HepG2 (cell line): ENCODE measurements around the gene C14orf180. TPM values are rescaled to one million over a fixed set of nuclear protein-coding genes. Genes with fewer than 3 reads are reported as not detected.

ENCODE experiments used
- ATF6 ChIP-seq: sonication (generic); formaldehyde crosslinking; conservative IDR thresholded peaks from 2 replicates; pipeline ENCODE4 v1.4.0; 2020; ENCODE audit warnings: missing genetic modification reagents
- ATF7-NPFF ChIP-seq: sonication (generic); formaldehyde crosslinking; IDR thresholded peaks from 2 replicates; pipeline ENCODE4 v1.8.1; 2023; ENCODE audit warnings: mild to moderate bottlenecking, low read depth, missing genetic modification reagents, moderate library complexity
- E2F1 ChIP-seq: sonication (generic); formaldehyde crosslinking; IDR thresholded peaks from 2 replicates; pipeline ENCODE4 v1.5.0; 2020; ENCODE audit warnings: missing genetic modification reagents
- ELF1 ChIP-seq: sonication (generic); formaldehyde crosslinking; IDR thresholded peaks from 2 replicates; pipeline ENCODE4 v1.4.0; 2020; ENCODE audit warnings: missing genetic modification reagents
- HNRNPUL1 ChIP-seq: fragments of 200-400 bp; formaldehyde crosslinking; IDR thresholded peaks from 2 replicates; pipeline ENCODE4 v1.6.1; 2017; ENCODE audit warnings: low read depth, mild to moderate bottlenecking, low read length, moderate library complexity
- LRRFIP1 ChIP-seq: sonication (generic); formaldehyde crosslinking; conservative IDR thresholded peaks from 2 replicates; pipeline ENCODE4 v1.4.0; 2020; ENCODE audit warnings: missing genetic modification reagents
- MXD4 ChIP-seq: IDR thresholded peaks from 2 replicates; pipeline ENCODE4 v1.6.1; 2016; ENCODE audit warnings: mild to moderate bottlenecking, missing biosample characterization, missing genetic modification reagents
- NCOA1 ChIP-seq: sonication (generic); formaldehyde crosslinking; IDR thresholded peaks from 2 replicates; pipeline ENCODE4 v1.9.0; 2021; ENCODE audit warnings: missing genetic modification reagents
- NFE2L2 ChIP-seq: fragments of 150-350 bp; IDR thresholded peaks from 2 replicates; pipeline ENCODE4 v1.6.1; 2014; ENCODE audit warnings: low read length
- NFYC ChIP-seq: IDR thresholded peaks from 2 replicates; pipeline ENCODE4 v1.6.1; 2016; ENCODE audit warnings: missing genetic modification reagents, missing compliant biosample characterization
- PRPF4 ChIP-seq: fragments of 200-400 bp; formaldehyde crosslinking; IDR thresholded peaks from 2 replicates; pipeline ENCODE4 v1.6.1; 2016; ENCODE audit warnings: low read length, low read depth; ENCODE audit not compliant: poor library complexity, severe bottlenecking
- ZBTB26 ChIP-seq: IDR thresholded peaks from 2 replicates; pipeline ENCODE4 v1.6.1; 2016; ENCODE audit warnings: missing compliant biosample characterization, missing genetic modification reagents, borderline replicate concordance
- ZBTB7A ChIP-seq: sonication (generic); formaldehyde crosslinking; IDR thresholded peaks from 2 replicates; pipeline ENCODE4 v1.8.0; 2022; ENCODE audit warnings: mild to moderate bottlenecking, missing genetic modification reagents
- ZNF136 ChIP-seq: sonication (generic); formaldehyde crosslinking; IDR thresholded peaks from 2 replicates; pipeline ENCODE4 v1.8.1; 2022; ENCODE audit warnings: low read depth, mild to moderate bottlenecking, moderate library complexity, missing genetic modification reagents
- ZNF761 ChIP-seq: sonication (generic); formaldehyde crosslinking; conservative IDR thresholded peaks from 2 replicates; pipeline ENCODE4 v1.4.0; 2020; ENCODE audit warnings: mild to moderate bottlenecking, missing genetic modification reagents
- ZSCAN9 ChIP-seq: IDR thresholded peaks from 2 replicates; pipeline ENCODE4 v1.6.1; 2016; ENCODE audit warnings: borderline replicate concordance
- polyA plus RNA-seq, 8 experiments: library from polyadenylated mRNA; depleted of rRNA in 3 of 8; stranded (reverse) in 7 of 8; unstranded in 1 of 8; fragments of >200 nt; fragmentation: Illumina TruSeq in 4 of 8; extraction: Trizol in 4 of 8; gene quantifications; 2 replicates each; pipeline versions ENCODE4 v1.2.1 to v1.2.3, GENCODE V29; 2011 to 2016; ENCODE audit warnings: low read depth in 4 of 8, missing spikeins in 1 of 8, mixed read lengths in 1 of 8; ENCODE audit not compliant: insufficient read depth in 1 of 8
- total RNA-seq, 5 experiments: library from RNA; depleted of rRNA; stranded (reverse); fragments of >200 nt; fragmentation: Illumina TruSeq; extraction: Trizol; gene quantifications; 2 replicates each; pipeline ENCODE4 v1.2.3, GENCODE V29; 2016; ENCODE audit warnings: low read depth in 1 of 5
- TF ChIP-seq, protein P1 (sequence below): sonication (generic); formaldehyde crosslinking; IDR thresholded peaks from 2 replicates; pipeline ENCODE4 v1.4.0; 2020; ENCODE audit warnings: missing genetic modification reagents, borderline replicate concordance
- TF ChIP-seq, protein P2 (sequence below): IDR thresholded peaks from 2 replicates; pipeline ENCODE4 v1.6.1; 2012; ENCODE audit warnings: inconsistent platforms

Gene C14orf180
- total and polyA plus RNA-seq, 2 of the 13 experiments (the other 11 are each of a cell fraction or from before 2014, with no cell fraction given), result not detected

- TF ChIP-seq, protein P1, sequence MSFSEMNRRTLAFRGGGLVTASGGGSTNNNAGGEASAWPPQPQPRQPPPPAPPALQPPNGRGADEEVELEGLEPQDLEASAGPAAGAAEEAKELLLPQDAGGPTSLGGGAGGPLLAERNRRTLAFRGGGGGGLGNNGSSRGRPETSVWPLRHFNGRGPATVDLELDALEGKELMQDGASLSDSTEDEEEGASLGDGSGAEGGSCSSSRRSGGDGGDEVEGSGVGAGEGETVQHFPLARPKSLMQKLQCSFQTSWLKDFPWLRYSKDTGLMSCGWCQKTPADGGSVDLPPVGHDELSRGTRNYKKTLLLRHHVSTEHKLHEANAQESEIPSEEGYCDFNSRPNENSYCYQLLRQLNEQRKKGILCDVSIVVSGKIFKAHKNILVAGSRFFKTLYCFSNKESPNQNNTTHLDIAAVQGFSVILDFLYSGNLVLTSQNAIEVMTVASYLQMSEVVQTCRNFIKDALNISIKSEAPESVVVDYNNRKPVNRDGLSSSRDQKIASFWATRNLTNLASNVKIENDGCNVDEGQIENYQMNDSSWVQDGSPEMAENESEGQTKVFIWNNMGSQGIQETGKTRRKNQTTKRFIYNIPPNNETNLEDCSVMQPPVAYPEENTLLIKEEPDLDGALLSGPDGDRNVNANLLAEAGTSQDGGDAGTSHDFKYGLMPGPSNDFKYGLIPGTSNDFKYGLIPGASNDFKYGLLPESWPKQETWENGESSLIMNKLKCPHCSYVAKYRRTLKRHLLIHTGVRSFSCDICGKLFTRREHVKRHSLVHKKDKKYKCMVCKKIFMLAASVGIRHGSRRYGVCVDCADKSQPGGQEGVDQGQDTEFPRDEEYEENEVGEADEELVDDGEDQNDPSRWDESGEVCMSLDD (CRISPR knock-in tag), result 0 out of 2 replicates have a peak, but pooled peaks have one; percentile 65
- TF ChIP-seq ZBTB7A (CRISPR knock-in tag) (no peak), E2F1 (CRISPR knock-in tag) (peak; percentile 66; the same call in 1 of the 2 replicates), ZSCAN9 (CRISPR knock-in tag) (peak; percentile 75; the same call in 1 of the 2 replicates), NFE2L2 (no peak), ZBTB26 (CRISPR knock-in tag) (peak; percentile 31; the same call in 1 of the 2 replicates), ZNF136 (CRISPR knock-in tag) (no peak), ATF6 (CRISPR knock-in tag) (0 out of 2 replicates have a peak, but pooled peaks have one; percentile 64), NCOA1 (CRISPR knock-in tag) (no peak), HNRNPUL1 (no peak), ZNF761 (CRISPR knock-in tag) (0 out of 2 replicates have a peak, but pooled peaks have one; percentile 34), MXD4 (peak; percentile 64; the same call in 1 of the 2 replicates), ATF7-NPFF (CRISPR knock-in tag) (peak; percentile 79; the same call in 1 of the 2 replicates), LRRFIP1 (CRISPR knock-in tag) (no peak), ELF1 (no peak), NFYC (CRISPR knock-in tag) (no peak), PRPF4 (no peak)
- TF ChIP-seq, protein P2, sequence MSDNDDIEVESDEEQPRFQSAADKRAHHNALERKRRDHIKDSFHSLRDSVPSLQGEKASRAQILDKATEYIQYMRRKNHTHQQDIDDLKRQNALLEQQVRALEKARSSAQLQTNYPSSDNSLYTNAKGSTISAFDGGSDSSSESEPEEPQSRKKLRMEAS, result peak; percentile 39; the same call in 1 of the 2 replicates
These were observed 25.2 kb downstream of the C14orf180 start, which contains the start of gene TMEM179 (continued) for GRCh38 chr14:104604458-104605449.
